SK-N-SH (cell line): ENCODE measurements around the gene SLC6A11. TPM values are rescaled to one million over a fixed set of nuclear protein-coding genes. Genes with fewer than 3 reads are reported as not detected.

ENCODE experiments used
- CTCF ChIA-PET: fragments of 300-600, 350-600 bp; formaldehyde crosslinking; extraction: SDS; loops from one replicate; lab custom pipeline; 2021; lab: Yijun Ruan, JAX
- POLR2A ChIA-PET: fragments of 350-600 bp; sonication (Branson Sonifier 250); formaldehyde crosslinking; extraction: SDS; loops from one replicate; lab custom pipeline; 2020; ENCODE audit warnings: antibody characterized with exemption, inconsistent platforms; lab: Yijun Ruan, JAX
- DNase-seq: peaks from one replicate; pipeline ENCODE4 v3.0.0; 2012
- H2AFZ ChIP-seq: fragments of 200-600 bp; sonication (generic); 2 replicates; pipeline ENCODE4 v1.8.1; 2016; ENCODE audit warnings: antibody characterized with exemption, mild to moderate bottlenecking, low read depth
- H3F3A ChIP-seq: fragments of 200-600 bp; sonication (generic); replicated peaks from 2 replicates; pipeline ENCODE3; 2016; ENCODE audit warnings: antibody characterized with exemption, mild to moderate bottlenecking; ENCODE audit not compliant: insufficient read depth
- H3K27ac ChIP-seq, 2 experiments: fragments of 200-500 bp in 1 of 2; fragments of 200-600 bp in 1 of 2; sonication (Bioruptor generic) in 1 of 2; sonication (generic), shearing (Covaris generic) in 1 of 2; 2 replicates each; pipeline versions ENCODE4 v1.5.1 to v1.6.1; 2014 to 2016; ENCODE audit warnings: low read depth in 2 of 2, inconsistent platforms in 1 of 2, low read length in 1 of 2, mild to moderate bottlenecking in 1 of 2, mixed read lengths in 1 of 2
- H3K27me3 ChIP-seq: fragments of 200-600 bp; sonication (generic), shearing (Covaris generic); 2 replicates; pipeline ENCODE4 v1.6.1; 2016; ENCODE audit warnings: mixed run types; ENCODE audit not compliant: insufficient read depth
- H3K36me3 ChIP-seq, 2 experiments: fragments of 200-500 bp in 1 of 2; fragments of 200-600 bp in 1 of 2; sonication (Bioruptor generic) in 1 of 2; sonication (generic) in 1 of 2; replicated peaks in 1 of 2; 2 replicates each; pipeline versions ENCODE3 to v1.5.1; 2014 to 2016; ENCODE audit warnings: low read length in 1 of 2, mild to moderate bottlenecking in 1 of 2; ENCODE audit not compliant: insufficient read depth in 2 of 2, control insufficient read depth in 1 of 2
- H3K4me1 ChIP-seq, 2 experiments: fragments of 200-500 bp in 1 of 2; fragments of 200-600 bp in 1 of 2; sonication (Bioruptor generic) in 1 of 2; sonication (generic), shearing (Covaris generic) in 1 of 2; 2 replicates each; pipeline versions ENCODE4 v1.5.1 to v1.6.1; 2014 to 2016; ENCODE audit warnings: low read depth in 1 of 2, low read length in 1 of 2, mixed run types in 1 of 2; ENCODE audit not compliant: insufficient read depth in 2 of 2, control insufficient read depth in 1 of 2
- H3K4me2 ChIP-seq: fragments of 200-600 bp; sonication (generic), shearing (Covaris generic); 2 replicates; pipeline ENCODE4 v1.6.1; 2017; ENCODE audit warnings: mixed run types
- H3K4me3 ChIP-seq, 2 experiments: fragments of 200-500 bp in 1 of 2; fragments of 200-600 bp in 1 of 2; sonication (Bioruptor generic) in 1 of 2; sonication (generic), shearing (Covaris generic) in 1 of 2; 2 replicates each; pipeline versions ENCODE4 v1.5.1 to v1.8.1; 2014 to 2016; ENCODE audit warnings: low read depth in 2 of 2, inconsistent platforms in 1 of 2, low read length in 1 of 2, mild to moderate bottlenecking in 1 of 2, mixed read lengths in 1 of 2, moderate library complexity in 1 of 2
- H3K79me2 ChIP-seq: fragments of 200-600 bp; sonication (generic); 2 replicates; pipeline ENCODE4 v1.8.1; 2017; ENCODE audit warnings: mild to moderate bottlenecking; ENCODE audit not compliant: insufficient read depth
- H3K9ac ChIP-seq: fragments of 200-600 bp; sonication (generic); 2 replicates; pipeline ENCODE4 v1.6.1; 2017; ENCODE audit warnings: mixed run types
- H3K9me2 ChIP-seq: fragments of 200-600 bp; sonication (generic); 2 replicates; pipeline ENCODE4 v1.6.1; 2017; ENCODE audit warnings: mixed run types
- H3K9me3 ChIP-seq: fragments of 200-600 bp; sonication (generic); 2 replicates; pipeline ENCODE4 v1.6.1; 2017; ENCODE audit warnings: mixed run types, mild to moderate bottlenecking, moderate library complexity
- H4K20me1 ChIP-seq: fragments of 200-600 bp; sonication (generic); 2 replicates; pipeline ENCODE4 v1.6.1; 2017; ENCODE audit warnings: mild to moderate bottlenecking, mixed run types; ENCODE audit not compliant: insufficient read depth
- CTCF ChIP-seq: fragments of 200-600 bp; sonication (generic); IDR thresholded peaks from 2 replicates; pipeline ENCODE4 v1.6.1; 2017; ENCODE audit warnings: antibody characterized with exemption, mild to moderate bottlenecking, moderate library complexity
- ELF1 ChIP-seq: IDR thresholded peaks from 2 replicates; pipeline ENCODE4 v1.4.0; 2012
- EZH2phosphoT487 ChIP-seq: fragments of 200-600 bp; sonication (generic); IDR thresholded peaks from 2 replicates; pipeline ENCODE4 v1.6.1; 2017; ENCODE audit warnings: low read depth, mixed run types, mild to moderate bottlenecking, antibody characterized with exemption, moderate library complexity, borderline replicate concordance
- FOSL2 ChIP-seq: IDR thresholded peaks from 2 replicates; pipeline ENCODE4 v1.4.0; 2012; ENCODE audit warnings: low read depth, mild to moderate bottlenecking, moderate library complexity, borderline replicate concordance
- FOXM1 ChIP-seq: IDR thresholded peaks from 2 replicates; pipeline ENCODE4 v1.4.0; 2012; ENCODE audit warnings: low read depth, mild to moderate bottlenecking
- GATA2 ChIP-seq: sonication (generic); formaldehyde crosslinking; IDR thresholded peaks from 2 replicates; pipeline ENCODE4 v1.5.0; 2020; ENCODE audit warnings: mild to moderate bottlenecking, missing genetic modification reagents
- JUND ChIP-seq: IDR thresholded peaks from 2 replicates; pipeline ENCODE4 v1.4.0; 2012
- NRF1 ChIP-seq: IDR thresholded peaks from 2 replicates; pipeline ENCODE4 v1.6.1; 2012; ENCODE audit warnings: low read depth, mild to moderate bottlenecking, low read length
- POLR2AphosphoS5 ChIP-seq: IDR thresholded peaks from 2 replicates; pipeline ENCODE4 v1.6.1; 2012; ENCODE audit warnings: low read depth, low read length
- TAF1 ChIP-seq: IDR thresholded peaks from 2 replicates; pipeline ENCODE4 v1.6.1; 2012; ENCODE audit warnings: low read depth, mild to moderate bottlenecking, low read length, moderate library complexity, borderline replicate concordance
- TCF12 ChIP-seq: IDR thresholded peaks from 2 replicates; pipeline ENCODE4 v1.4.0; 2012
- TEAD4 ChIP-seq: IDR thresholded peaks from 2 replicates; pipeline ENCODE4 v1.4.0; 2012; ENCODE audit warnings: mild to moderate bottlenecking, borderline replicate concordance; ENCODE audit not compliant: insufficient read depth
- WGBS: methylation state at CpG from one replicate; pipeline ENCODE4 v1.1.6; 2017; ENCODE audit warnings: low lambda C conversion rate; 5-methylcytosine and 5-hydroxymethylcytosine counted together
- polyA plus RNA-seq, 3 experiments: library from polyadenylated mRNA; depleted of rRNA; stranded (reverse); fragments of >200 nt; gene quantifications; 2 replicates each; pipeline ENCODE4 v1.2.3, GENCODE V29; 2012
- TF ChIP-seq, protein P1 (sequence below): IDR thresholded peaks from 2 replicates; pipeline ENCODE4 v1.4.0; 2012; ENCODE audit warnings: low read depth, borderline replicate concordance
- TF ChIP-seq, protein P2 (sequence below): IDR thresholded peaks from 2 replicates; pipeline ENCODE4 v1.4.0; 2012; ENCODE audit warnings: low read depth

The SLC6A11 gene
- polyA plus RNA-seq, 1 of the 3 experiments (the other 2 are of a cell fraction) = 0.03 TPM

GRCh38 chr3:10932596-10932995 is 116.6 kb downstream of the SLC6A11 start:
- Histone ChIP-seq H3K4me2 (no peak overlapping the region), H3K9me2 (no peaks in the 10 kb centered on the region), H4K20me1 (no peaks in the 10 kb centered on the region), H3K9ac (no peak overlapping the region), H3K27me3 (no peaks in the 10 kb centered on the region), H3K9me3 (no peaks in the 10 kb centered on the region), H3K79me2 (no peaks in the 10 kb centered on the region), H2AFZ (no peak overlapping the region), H3K36me3 (no peaks in the 10 kb centered on the region), H3K4me1 (peaks cover 0 to 33% of the 10 kb centered on the region in 2 experiments; a peak in 2 of 4 replicates), H3F3A (no peaks in the 10 kb centered on the region), H3K27ac (no peak overlapping the region), H3K4me3 (no peak overlapping the region)
- POLR2A ChIA-PET = no interaction called here
- WGBS = 45% methylated on average over 7 of the region's 7 CpGs
- TF ChIP-seq POLR2AphosphoS5 = no peak
- TF ChIP-seq, protein P1, sequence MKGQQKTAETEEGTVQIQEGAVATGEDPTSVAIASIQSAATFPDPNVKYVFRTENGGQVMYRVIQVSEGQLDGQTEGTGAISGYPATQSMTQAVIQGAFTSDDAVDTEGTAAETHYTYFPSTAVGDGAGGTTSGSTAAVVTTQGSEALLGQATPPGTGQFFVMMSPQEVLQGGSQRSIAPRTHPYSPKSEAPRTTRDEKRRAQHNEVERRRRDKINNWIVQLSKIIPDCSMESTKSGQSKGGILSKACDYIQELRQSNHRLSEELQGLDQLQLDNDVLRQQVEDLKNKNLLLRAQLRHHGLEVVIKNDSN = no peak
- TF ChIP-seq GATA2 (CRISPR knock-in tag) = no peak
- TF ChIP-seq, protein P2, sequence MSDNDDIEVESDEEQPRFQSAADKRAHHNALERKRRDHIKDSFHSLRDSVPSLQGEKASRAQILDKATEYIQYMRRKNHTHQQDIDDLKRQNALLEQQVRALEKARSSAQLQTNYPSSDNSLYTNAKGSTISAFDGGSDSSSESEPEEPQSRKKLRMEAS = no peak
- TF ChIP-seq NRF1 = no peak
- no peak for TF ChIP-seq JUND
- no peak for TF ChIP-seq TCF12
- no peak for TF ChIP-seq FOSL2
- TF ChIP-seq CTCF = no peak
- TF ChIP-seq FOXM1 = no peak
- TF ChIP-seq TEAD4 = no peak
- no peak for TF ChIP-seq ELF1
- TF ChIP-seq TAF1 = no peak
- TF ChIP-seq EZH2phosphoT487 = no peak
- CTCF ChIA-PET = interaction anchor here (1.1 to 2.1 kb wide), 3 partner anchors 10 to 17 kb away, joined by 3 to 9 read pairs (median 5); no protein-coding TSS in a partner anchor
- no peak for DNase-seq

GRCh38 chr3:10933021-10933420 is 117.0 kb downstream of the SLC6A11 start:
- POLR2A ChIA-PET = no interaction called here
- TF ChIP-seq NRF1 (no peak), FOXM1 (no peak), CTCF (no peak), TCF12 (no peak)
- TF ChIP-seq, protein P2 = no peak
- Histone ChIP-seq H2AFZ (no peak overlapping the region), H3K9me2 (no peaks in the 10 kb centered on the region), H3K27me3 (no peaks in the 10 kb centered on the region), H3K4me2 (no peak overlapping the region), H3K4me1 (peaks cover 0 to 28% of the 10 kb centered on the region in 2 experiments; a peak in 2 of 4 replicates), H3K79me2 (no peaks in the 10 kb centered on the region), H3K4me3 (no peak overlapping the region), H3K9ac (no peak overlapping the region), H3K9me3 (no peaks in the 10 kb centered on the region), H3K36me3 (no peaks in the 10 kb centered on the region), H3F3A (no peaks in the 10 kb centered on the region), H4K20me1 (no peaks in the 10 kb centered on the region), H3K27ac (no peak overlapping the region)
- 35% methylated on average over 5 of the region's 8 CpGs for WGBS
- no peak for DNase-seq
- CTCF ChIA-PET = interaction anchor here (1.1 to 2.1 kb wide), 2 partner anchors 9 to 12 kb away, joined by 5 to 9 read pairs; no protein-coding TSS in a partner anchor
